ENCODE results near the gene HHEX. TPM values are rescaled to one million over a fixed set of nuclear protein-coding genes. Genes with fewer than 3 reads are reported as not detected.
"Not testable (repeated sequence)": the region's sequence is repeated elsewhere in the genome, so short reads cannot be mapped to it uniquely, and the experiment has no call there.

HHEX gene
- polyA plus RNA-seq, 1 donor from 2014 or later: not detected

DNA sequence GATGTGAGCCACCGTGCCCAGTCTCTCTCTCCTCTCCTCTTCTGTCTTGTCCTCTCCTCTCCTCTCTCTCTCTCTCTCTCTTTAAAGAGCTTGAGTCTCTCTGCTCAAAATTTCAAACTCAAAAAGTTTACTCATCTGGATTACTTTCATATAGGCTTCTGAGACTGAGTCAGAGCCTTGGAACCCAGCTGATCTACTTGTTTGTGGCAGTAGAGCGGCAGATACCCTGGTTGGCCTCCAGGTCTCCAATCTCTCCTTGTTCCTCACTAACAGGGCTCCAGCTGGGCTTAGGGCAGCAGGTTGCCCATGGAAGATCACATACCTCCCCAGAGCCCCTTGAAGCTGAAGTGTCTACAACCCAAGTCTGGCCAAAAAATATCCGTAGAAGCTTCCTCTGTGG lies 51.0 kb downstream of the HHEX start:
- no peaks in the 10 kb centered on the region for H3K36me3 ChIP-seq (ENCODE audit: insufficient read depth, low read length)
- H3K79me2 ChIP-seq (replicated peaks; ENCODE audit: insufficient read depth, low read length): no peaks in the 10 kb centered on the region
- H2AFZ ChIP-seq (ENCODE audit: low read depth, low read length): no peak overlapping the region
- no peak overlapping the region for H3K4me2 ChIP-seq (ENCODE audit: low read length)
- no peaks in the 10 kb centered on the region for H3K27me3 ChIP-seq (ENCODE audit: insufficient read depth, low read depth, low read length)
- no peak for TF ChIP-seq POLR2AphosphoS5 (IDR thresholded peaks at IDR 0.05)
- TF ChIP-seq, protein P1, sequence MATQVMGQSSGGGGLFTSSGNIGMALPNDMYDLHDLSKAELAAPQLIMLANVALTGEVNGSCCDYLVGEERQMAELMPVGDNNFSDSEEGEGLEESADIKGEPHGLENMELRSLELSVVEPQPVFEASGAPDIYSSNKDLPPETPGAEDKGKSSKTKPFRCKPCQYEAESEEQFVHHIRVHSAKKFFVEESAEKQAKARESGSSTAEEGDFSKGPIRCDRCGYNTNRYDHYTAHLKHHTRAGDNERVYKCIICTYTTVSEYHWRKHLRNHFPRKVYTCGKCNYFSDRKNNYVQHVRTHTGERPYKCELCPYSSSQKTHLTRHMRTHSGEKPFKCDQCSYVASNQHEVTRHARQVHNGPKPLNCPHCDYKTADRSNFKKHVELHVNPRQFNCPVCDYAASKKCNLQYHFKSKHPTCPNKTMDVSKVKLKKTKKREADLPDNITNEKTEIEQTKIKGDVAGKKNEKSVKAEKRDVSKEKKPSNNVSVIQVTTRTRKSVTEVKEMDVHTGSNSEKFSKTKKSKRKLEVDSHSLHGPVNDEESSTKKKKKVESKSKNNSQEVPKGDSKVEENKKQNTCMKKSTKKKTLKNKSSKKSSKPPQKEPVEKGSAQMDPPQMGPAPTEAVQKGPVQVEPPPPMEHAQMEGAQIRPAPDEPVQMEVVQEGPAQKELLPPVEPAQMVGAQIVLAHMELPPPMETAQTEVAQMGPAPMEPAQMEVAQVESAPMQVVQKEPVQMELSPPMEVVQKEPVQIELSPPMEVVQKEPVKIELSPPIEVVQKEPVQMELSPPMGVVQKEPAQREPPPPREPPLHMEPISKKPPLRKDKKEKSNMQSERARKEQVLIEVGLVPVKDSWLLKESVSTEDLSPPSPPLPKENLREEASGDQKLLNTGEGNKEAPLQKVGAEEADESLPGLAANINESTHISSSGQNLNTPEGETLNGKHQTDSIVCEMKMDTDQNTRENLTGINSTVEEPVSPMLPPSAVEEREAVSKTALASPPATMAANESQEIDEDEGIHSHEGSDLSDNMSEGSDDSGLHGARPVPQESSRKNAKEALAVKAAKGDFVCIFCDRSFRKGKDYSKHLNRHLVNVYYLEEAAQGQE (IDR thresholded peaks at IDR 0.05; ENCODE audit: borderline replicate concordance): no peak
- TF ChIP-seq EZH2 (IDR thresholded peaks at IDR 0.05; ENCODE audit: borderline replicate concordance, insufficient read depth, low read length, poor library complexity, severe bottlenecking): no peak
- TF ChIP-seq SMC3 (conservative IDR thresholded peaks at IDR 0.05; ENCODE audit: poor library complexity): no peak
- no peak for TF ChIP-seq MXI1 (conservative IDR thresholded peaks at IDR 0.05; ENCODE audit: poor library complexity, severe bottlenecking)
- no peak for TF ChIP-seq CTCF (IDR thresholded peaks at IDR 0.05; ENCODE audit: poor library complexity, severe bottlenecking)
- TF ChIP-seq TAF1 (IDR thresholded peaks at IDR 0.05; ENCODE audit: low read depth): no peak
- TF ChIP-seq RAD21 (conservative IDR thresholded peaks at IDR 0.05): no peak
- no peak for TF ChIP-seq EP300 (conservative IDR thresholded peaks at IDR 0.05; ENCODE audit: poor library complexity, severe bottlenecking)
- no peaks in the 10 kb centered on the region for H3K9me3 ChIP-seq (ENCODE audit: low read length)
- H3K9me2 ChIP-seq (ENCODE audit: insufficient read depth, low read length): no peaks in the 10 kb centered on the region
- H3K27ac ChIP-seq (ENCODE audit: low read length): no peak overlapping the region
- H3K9ac ChIP-seq (ENCODE audit: low read length): no peak overlapping the region
- H4K20me1 ChIP-seq (ENCODE audit: insufficient read depth): no peaks in the 10 kb centered on the region
- H3K4me3 ChIP-seq (ENCODE audit: low read length): no peak overlapping the region
- H3F3A ChIP-seq (ENCODE audit: insufficient read depth, low read length, poor library complexity, severe bottlenecking): no peaks in the 10 kb centered on the region

DNA sequence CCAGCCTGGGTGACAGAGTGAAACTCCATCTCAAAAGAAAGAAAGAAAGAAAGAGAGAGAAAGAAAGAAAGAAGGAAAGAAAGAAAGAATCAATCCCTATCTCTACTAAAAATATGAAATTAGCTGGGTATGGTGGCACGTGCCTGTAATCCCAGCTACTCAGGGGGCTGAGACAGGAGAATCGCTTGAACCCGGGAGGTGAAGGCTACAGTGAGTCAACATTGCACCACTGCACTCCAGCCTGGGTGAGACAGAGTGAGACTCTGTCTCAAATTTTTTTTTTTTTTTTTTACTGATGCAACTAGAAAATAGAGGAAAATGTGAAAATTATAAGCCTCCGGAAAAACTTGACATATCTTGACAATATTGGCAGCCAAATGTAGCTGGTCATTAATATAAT lies 52.0 kb downstream of the HHEX start:
- not testable (repeated sequence) for H3F3A ChIP-seq (ENCODE audit: insufficient read depth, low read length, poor library complexity, severe bottlenecking); H3K27ac ChIP-seq (ENCODE audit: low read length); H3K4me3 ChIP-seq (ENCODE audit: low read length); H3K36me3 ChIP-seq (ENCODE audit: insufficient read depth, low read length); H3K9me2 ChIP-seq (ENCODE audit: insufficient read depth, low read length); H4K20me1 ChIP-seq (ENCODE audit: insufficient read depth); H3K79me2 ChIP-seq (replicated peaks; ENCODE audit: insufficient read depth, low read length); H3K9ac ChIP-seq (ENCODE audit: low read length); H3K4me2 ChIP-seq (ENCODE audit: low read length); H2AFZ ChIP-seq (ENCODE audit: low read depth, low read length); H3K27me3 ChIP-seq (ENCODE audit: insufficient read depth, low read depth, low read length); H3K9me3 ChIP-seq (ENCODE audit: low read length)
